ENCODE results near the gene DYRK1A.

DYRK1A gene

GRCh38 chr21:37566790-37567615 is 200.4 kb downstream of the DYRK1A start:
- no peak for DNase-seq (ENCODE audit: low read depth)

- no peak for DNase-seq (ENCODE audit: low read depth)
Measured at GRCh38 chr21:37568415-37568814, 201.8 kb downstream of the DYRK1A start.

- no peak for DNase-seq (ENCODE audit: low read depth)
Measured at GRCh38 chr21:37568916-37569315, 202.3 kb downstream of the DYRK1A start.

GRCh38 chr21:37571442-37571841 is 204.9 kb downstream of the DYRK1A start:
- no peak for DNase-seq (ENCODE audit: low read depth)

- DNase-seq (ENCODE audit: low read depth): no peak
Measured at GRCh38 chr21:37574316-37574715, 207.7 kb downstream of the DYRK1A start.

GRCh38 chr21:37574751-37575150 is 208.2 kb downstream of the DYRK1A start:
- no peak for DNase-seq (ENCODE audit: low read depth)

GRCh38 chr21:37575580-37575979 is 209.0 kb downstream of the DYRK1A start:
- no peak for DNase-seq (ENCODE audit: low read depth)

Data from activated T-cell treated with anti-CD3 and anti-CD28 coated beads for 1 hour (primary cell).